Hematopoietic multipotent progenitor cell treated with erythropoietin and hydrocortisone succinate and interleukin-3 and kit ligand, for 8 days (in vitro differentiated cells): Measurements from ENCODE around the gene RABGEF1.
"Not testable (repeated sequence)": the region's sequence is repeated elsewhere in the genome, so short reads cannot be mapped to it uniquely, and the experiment has no call there.

ENCODE experiments used
- DNase-seq: peaks from one replicate; pipeline ENCODE4 v3.0.0-alpha.2; 2015

RABGEF1 gene

DNA sequence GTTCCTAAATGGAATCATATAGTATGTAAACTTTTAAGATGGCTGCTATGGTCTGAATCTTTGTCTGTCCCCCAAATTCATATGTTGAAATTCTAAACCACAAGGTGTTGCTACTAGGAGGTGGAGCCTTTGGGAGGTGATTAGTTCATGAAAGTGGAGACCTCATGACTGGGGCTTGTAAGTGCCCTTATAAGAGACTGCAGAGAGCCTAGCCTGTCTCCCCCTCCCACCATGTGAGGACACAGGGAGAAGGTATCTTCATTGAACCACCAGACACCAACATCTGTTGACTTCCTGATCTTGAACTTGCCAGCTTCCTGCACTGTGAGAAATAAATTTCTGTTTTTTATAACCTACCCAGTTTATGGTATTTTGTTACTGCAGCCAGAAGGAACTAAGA lies 27.0 kb downstream of the RABGEF1 start:
- not testable (repeated sequence) for DNase-seq

DNA sequence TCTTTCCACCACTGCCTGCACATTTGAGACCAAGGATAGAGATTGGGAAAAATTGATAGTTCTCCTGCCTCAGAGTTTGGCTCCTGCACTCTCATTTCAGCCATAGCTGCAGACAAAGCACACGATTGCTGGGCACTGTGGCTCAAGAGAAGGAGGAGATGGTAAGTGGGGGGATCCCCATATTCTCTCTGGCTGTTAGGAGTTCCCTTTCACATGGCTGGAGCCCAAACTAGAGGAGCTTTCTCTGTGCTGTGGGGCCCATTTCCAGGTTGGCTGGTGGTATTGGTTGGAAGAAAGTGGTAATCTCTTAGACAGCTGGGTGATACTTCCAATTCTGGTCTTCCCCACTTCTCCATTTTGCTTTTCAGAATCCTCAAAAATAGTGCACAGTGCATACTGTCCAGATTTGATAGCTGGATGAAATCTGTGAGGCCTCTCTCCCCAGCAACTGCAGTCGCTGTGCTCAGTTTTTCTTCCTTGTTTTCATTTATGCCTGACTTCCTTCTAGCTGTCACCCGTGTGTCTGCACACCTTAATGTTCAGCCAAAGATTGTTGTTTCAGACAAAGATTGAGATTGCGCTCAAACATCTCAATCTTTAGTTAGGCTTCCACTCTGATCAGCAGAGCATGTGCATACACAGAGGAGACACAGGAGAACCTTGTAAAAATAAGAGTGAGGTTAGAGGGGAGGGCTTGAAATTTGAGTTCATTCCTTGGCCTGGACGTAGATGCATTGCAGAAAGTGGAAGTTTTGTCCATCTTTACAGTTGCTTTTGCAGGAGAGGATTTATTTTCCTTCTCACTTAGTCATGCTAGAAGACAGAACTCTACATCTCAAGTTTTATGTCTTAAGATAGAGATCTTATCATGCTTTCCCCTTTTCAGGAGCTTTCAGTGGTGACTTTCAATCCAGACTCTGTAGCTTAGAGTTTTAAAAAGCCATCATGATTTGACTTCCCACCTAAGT lies 28.6 kb downstream of the RABGEF1 start:
- DNase-seq, result no peak

DNA sequence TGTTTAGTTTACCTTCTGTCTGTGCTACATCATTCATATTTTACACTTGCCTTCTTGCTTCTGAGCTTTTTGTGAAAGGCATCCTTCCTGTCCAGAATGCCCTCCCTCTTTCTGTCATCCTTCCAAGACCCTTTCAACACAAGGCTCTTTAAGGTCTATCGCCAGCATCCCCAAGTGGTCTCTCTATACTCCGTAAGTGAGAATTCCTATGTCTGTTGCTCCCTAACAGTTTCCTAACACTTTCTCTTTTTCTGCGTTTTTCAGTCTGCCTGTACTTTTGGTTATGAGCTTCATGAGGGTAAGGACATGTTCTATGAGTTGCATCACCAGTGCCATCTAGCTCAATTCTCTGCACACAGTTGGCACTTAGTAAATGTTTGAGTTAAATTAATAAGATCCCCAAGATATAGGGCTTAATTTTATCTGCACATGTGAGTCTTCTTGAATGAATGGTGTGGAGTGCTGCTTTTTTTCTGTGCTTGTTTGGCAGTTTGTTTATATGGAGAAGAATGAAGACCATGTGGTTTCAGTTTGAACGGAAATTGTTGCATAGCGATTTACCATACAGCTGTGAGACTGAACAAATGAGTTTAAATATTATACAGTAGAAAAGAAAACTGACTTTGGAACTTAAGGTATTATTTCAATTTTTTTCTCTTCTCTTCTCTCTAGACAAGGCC lies 29.4 kb downstream of the RABGEF1 start:
- peak; percentile 10 for DNase-seq

DNA sequence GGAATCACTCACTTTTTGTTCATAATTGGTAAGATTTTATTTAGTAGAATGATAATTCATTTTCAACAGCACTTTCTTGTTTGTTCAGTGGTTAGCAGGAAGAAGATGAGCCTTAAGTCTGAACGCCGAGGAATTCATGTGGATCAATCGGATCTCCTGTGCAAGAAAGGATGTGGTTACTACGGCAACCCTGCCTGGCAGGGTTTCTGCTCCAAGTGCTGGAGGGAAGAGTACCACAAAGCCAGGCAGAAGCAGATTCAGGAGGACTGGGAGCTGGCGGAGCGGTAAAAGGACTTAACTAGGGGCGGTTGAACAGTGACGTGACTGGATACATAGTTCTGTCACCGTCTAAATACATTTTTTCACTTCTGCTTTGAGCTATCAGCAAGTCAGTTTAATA lies 31.3 kb downstream of the RABGEF1 start:
- no peak for DNase-seq

DNA sequence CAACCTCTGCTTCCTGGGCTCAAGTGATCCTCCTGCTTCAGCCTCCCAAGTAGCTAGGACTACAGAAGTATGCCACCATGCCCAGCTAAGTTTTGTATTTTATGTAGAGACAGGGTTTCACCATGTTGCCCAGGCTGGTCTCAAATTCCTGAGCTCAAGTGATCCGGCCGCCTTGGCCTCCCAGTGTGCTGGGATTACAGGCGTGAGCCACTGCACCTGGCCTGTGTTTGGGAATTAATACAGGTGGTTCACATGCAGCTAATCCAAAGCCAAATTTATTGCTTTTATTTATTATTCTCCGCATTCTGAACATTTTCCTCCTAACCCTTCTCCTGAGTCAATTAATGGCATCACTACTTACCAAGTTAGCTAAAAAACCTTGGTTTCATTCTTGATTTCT lies 33.2 kb downstream of the RABGEF1 start:
- not testable (repeated sequence) for DNase-seq

DNA sequence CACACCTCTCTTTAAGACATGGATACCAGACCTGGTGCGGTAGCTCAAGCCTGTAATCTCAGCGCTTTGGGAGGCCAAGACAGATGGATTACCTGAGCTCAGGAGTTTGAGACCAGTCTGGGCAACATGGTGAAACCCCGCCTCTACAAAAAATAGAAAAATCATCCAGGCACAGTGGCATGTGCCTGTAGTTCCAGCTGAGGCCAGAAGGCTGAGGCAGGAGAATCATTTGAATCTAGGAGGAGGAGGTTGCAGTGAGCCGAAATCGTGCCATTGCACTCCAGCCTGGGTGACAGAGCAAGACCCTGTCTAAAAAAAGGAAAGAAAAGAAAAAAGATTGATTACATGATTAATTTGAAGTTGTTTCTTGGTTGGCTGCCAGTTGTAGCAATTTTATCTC lies 35.9 kb downstream of the RABGEF1 start:
- DNase-seq, result peak; percentile 22

DNA sequence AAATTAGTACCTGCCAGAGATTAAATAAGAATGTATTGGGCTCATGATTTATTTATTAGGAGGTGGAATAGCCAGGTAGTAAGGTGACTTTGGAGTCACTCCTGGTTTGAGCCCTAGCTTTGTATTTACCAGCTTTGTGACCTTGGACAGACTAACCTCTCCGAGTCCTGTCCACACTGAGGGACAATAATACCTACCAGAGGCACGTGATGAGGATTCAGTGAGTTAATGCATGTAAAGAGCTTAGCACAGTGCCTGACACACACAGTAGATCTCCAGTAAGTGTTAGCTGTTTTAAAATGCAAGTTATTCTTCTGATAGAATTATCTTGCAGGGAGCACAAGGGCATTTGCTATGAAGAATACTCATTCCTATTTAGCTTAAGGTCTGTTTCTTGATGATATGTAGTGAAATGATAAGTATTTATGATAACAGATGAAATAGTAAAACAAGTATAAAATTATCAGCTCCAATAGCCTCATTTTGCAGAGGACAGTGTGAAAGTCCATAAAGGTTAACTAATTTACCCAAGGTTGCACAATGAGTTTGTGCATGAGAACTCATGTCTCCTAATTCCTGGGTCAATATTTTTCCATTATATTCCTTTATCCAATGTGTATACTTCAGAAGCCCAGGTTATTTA lies 36.4 kb downstream of the RABGEF1 start:
- DNase-seq, result peak; percentile 34

DNA sequence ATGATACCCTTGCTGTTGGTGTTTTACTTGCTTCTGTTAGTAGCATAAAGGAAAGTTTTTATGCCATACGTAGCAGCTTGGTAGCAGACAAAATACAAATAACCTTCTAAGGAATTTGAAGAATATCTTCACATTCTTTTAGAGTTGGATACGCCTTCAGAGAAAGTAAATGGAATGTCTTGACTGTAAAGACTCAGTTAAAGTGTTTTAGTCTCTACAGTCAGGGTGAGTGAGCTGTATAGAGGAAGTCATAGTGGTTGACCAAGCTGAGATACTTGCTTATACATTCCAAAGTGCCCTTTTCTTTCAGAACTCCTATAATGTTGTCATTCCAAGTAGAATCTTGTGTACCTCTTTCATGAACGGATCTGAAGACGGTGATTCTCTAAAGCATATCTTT lies 37.7 kb downstream of the RABGEF1 start:
- DNase-seq, result no peak

DNA sequence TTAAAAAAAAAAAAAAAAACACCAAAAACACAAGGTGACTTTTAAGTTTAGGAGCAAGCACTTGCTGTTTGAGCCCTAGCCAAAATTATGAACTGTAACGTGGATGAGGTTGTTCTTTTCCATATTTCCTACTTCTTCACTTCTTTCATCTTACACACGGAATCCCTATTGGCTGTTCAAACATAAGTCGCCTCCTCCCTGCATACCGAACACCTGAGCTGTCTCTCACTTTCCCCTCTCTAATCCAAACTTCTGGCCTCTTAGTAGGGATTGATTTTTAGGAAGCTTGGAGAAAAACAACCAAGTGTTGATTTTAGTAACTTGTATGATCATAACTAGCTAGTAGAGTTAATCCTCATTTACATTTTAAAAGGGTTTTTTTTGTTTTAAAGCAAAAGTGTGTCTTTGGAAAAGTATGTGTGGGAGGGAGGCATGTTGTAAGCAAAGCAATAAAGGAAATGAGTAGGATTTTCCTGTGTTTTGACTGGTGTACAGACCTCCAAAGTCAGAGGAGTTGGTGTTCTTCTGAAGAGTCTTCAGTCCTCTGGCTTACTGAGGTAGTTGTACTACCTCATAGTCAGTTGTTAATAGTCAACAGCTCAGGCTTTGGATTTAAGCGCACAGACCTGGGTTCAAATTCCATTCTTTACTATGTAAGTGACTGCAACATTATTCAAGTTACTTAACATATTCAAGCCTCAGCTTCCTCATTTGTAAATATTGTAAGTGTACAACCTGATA lies 39.3 kb downstream of the RABGEF1 start:
- no peak for DNase-seq

DNA sequence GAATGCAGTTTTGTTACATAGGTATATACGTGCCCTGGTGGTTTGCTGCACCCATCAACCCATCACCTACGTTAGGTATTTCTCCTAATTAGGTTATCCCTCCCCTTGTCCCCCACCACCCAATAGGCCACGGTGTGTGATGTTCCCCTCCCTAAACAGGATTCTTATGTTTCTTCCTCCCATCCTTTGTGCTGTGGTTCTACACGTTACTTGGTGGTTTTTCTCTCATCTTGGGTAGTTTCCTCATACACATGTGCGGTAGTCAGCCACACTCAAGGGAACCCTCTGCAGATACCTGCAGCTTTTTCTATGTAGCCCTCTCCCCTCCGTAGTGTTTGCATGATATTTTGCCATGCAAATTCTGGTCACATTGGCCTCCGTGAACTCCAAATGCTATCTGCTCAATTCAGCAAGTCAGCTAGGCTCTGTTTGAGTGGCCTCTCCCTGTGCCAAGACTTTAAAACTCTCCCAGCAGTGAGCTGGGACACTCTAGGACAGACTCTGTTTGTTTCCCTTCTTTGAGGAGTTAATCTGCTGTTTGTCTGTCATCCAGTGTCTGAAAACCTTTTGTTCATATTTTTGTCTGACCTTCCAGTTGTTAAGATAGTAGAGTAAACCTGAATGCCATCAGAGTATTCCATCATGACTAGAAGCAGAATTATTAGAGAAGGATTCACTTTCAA lies 41.0 kb downstream of the RABGEF1 start:
- no peak for DNase-seq

DNA sequence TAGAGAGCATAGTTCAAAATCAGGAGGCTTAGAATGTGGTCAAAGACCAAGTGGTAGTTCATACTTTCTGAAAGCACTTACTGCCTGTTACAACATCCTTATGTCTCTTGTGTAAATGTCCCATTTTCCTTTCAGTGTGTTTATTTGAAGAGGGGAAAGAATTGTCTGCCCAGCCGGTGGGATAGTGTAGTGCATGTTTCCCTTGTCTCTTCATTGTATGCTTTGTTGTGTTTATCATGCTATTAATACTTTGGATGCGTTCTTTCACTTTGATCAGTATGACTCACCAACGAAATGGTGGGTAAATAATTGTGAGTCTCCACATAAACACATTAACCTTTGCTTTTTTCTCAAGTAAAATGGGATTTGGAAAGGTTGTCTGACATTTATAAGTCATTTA lies 42.3 kb downstream of the RABGEF1 start:
- not testable (repeated sequence) for DNase-seq

DNA sequence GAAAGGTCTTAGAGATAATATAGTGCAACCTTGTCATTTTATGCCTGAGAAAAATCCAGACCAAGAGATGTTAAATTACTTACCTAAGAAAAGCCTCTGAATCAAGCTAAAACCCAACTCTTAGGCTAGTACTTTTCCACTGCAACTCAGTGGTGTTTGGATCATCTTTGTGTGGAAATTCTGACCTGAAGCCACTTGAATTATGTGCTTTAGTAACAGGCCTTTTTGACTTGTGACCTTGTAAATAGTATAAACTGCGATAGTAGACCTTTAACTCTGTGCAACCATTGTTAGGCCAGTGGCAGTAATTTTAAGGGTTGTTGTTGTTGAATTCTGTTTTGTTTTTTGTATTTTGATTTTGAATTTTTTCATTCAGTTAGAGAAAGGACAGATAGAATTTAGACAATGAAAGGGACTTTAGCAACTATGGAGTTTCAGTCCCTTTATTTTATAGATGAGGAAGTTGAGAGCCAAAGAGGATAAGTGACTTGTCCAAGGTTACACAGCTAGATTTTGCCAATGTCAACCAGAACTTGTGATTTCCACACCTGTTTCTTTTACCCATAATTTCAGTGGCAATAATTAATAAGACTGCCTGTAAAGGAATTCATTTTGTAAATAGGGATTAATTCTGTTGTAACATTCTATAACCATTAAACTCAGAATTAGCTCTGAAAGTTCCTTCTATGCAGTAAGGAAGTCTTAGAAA lies 43.5 kb downstream of the RABGEF1 start:
- DNase-seq, result not testable (repeated sequence)

DNA sequence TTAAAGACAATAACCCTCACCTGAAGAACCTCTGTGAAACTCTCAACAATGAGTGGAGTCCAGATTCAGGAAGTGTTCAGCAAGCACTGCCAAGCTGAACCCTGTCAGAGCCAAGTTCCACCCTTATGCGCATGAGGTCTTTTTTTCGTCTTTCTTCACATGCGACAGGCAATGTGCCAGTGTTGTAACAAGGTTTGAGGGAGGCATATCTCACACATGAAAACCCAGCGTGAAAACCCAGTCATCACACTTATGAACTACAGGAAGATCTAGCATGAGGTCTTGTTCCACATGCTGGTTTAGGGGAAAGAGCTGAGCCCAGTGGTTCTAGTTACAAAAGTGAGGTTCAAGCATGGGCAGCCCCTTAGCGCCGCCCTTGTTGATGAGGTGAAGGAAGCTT lies 49.7 kb downstream of the RABGEF1 start:
- no peak for DNase-seq

DNA sequence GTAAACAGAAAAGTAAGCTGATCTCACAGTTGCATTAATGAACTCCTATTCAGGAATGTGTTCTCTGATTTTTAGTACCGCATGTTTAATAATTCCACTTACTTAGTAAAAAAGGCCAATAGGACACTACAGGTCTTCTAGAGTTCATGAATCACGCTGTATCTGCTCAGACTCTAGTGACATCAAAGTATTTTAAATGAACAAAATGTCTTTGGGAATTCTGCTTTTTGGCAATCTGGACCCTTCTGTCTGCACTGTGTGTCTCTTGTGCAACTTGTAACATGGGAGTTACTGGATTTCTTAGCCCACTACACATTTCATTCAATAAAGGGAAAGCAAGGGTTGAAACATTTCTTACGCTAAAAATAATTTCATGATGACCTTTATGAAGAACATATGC lies 50.2 kb downstream of the RABGEF1 start:
- DNase-seq, result no peak

DNA sequence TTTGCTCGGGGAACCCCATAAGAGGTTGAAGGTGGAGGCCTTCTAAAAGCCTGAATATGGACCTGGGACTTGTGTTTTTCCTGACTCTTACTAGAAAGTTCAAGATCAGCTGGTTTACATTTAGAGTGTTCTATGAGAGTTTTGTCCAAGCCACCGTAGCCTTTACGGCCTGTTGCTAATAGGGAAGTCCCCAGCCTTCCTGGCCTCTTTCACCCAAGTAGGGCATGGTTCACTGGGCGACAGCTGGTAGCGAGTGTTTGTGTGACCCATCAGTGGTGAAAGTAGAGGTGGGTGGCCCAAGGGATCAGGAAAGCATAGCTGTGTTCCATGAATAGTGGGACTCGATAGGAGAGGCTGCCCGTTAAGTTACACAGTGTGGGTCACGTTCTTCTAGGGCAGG lies 60.1 kb downstream of the RABGEF1 start:
- DNase-seq, result no peak

DNA sequence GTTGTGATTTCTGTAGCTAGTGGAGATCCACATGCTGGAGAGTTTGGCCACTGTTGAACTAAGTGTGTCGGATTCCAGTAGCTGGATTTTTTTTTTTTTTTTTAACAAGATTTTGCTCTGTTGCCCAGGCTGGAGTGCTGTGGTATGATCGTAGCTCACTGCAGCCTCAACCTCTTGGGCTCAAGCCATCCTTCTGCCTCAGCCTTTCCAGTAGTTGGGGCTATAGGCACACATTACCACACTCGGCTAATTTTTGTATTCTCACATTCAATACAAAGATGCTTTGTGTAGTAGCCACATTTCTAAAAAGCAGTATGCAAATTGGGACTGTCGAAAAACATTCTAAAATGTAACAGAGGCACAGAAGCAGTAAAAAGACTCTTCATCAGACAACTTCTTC lies 63.5 kb downstream of the RABGEF1 start:
- DNase-seq, result no peak

DNA sequence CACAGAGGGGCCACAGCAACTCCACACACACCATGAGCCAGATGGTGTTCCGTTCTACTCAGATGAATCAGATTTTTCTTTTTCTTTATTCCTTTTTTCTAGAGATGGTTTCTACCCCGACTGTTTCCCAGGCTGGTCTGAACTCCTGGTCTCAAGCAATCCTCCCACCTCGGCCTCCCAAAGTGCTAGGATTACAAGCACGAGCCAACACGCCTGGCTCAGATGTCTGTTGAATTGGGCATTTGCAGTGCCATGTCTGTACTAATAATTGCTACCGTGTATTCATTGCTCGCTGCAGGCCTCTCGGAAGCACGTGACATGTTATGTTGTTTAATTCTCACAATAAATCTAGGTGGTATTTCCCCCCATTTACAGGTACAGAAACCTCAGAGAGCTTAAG lies 67.2 kb downstream of the RABGEF1 start:
- DNase-seq, result no peak

DNA sequence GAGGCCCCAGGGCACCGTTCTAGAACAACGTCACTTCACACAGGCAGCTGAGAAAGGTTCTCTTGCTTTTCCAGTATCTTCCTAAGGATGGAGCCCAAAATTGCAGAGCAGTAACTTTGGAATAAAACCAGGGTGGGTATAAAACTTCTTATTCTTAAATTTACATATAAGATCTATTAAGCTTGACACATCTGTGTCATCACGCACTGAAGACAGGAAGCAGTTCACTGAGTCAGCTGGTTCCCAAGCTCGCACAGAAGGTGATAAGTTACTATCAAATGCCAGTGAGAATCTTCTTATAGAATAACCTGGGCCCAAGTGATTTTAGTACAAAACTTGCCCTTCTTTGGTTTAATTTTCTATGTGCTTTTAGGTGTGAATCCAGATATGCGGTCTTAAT lies 70.2 kb downstream of the RABGEF1 start:
- no peak for DNase-seq

DNA sequence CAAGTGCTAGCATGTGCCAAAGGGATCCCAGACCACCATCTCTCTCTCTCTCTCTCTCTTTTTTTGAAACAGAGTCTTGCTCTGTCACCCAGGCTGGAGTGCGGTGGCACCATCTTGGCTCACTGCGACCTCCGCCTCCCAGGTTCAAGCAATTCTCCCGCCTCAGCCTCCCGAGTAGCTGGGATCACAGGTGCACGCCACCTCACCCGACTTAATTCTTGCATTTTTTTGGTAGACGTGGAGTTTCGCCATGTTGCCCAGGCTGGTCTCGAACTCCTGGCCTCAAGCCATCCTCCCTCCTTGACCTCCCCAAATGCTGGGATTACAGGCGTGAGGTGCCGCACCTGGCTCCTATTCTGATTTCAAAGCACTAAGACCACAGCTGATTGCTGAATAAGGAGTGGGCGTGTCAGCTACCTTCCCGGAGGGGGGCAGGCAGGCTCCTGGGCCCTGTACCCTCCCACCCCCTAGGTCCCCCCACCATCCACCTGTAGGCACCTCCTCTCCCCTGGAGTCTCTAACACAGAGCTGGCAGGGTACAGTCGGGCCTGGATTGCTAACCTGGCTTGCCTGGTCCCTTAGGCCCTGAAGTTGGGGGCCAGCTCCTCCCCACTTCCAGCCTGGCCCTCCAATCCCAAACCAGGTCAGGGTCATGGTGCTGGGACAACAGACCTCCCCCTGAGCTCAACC lies 74.8 kb downstream of the RABGEF1 start:
- DNase-seq, result not testable (repeated sequence)

DNA sequence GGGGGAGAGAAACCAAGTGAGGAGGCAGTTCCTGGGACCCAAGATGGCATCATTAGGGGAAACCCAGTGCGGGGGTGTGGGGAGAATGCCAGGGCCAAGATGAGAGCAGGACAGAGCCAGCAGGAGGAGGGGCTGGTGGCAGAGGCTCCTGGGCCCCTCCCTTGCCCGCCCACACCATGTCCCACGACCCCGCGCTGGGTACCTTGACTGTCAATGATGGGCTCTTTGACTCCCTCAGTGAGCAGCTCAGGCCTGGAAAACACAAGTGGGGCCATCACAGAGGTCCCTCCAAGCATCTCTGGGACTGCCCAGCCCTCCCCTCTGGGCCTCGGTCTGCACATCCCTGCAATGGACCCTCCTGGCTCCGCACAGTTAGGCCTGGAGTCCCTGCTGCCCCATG lies 75.4 kb downstream of the RABGEF1 start:
- no peak for DNase-seq

DNA sequence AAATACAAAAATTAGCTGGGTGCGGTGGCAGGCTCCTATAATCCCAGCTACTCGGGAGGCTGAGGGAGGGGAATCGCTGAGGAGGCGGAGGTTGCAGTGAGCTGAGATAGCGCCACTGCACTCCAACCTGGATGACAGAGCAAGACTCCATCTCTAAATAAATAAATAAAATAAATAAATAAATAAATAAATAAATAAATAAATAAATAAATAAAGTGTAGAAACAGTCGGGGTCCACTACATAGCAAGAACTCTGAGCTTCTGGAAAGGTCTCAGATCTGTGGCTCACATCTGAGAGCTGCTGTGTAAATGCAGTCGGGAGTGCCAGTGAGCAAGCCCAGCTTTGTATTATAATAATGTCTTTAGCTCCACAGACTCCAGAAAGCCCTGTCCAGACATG lies 76.1 kb downstream of the RABGEF1 start:
- DNase-seq, result not testable (repeated sequence)
